ENCODE results near the gene RAB11FIP3.

GRCh38 chr16:440627-441026 is 15.2 kb downstream of the RAB11FIP3 start:
- TF ChIP-seq CTCF (IDR thresholded peaks at IDR 0.05) (no peak), EP300 (IDR thresholded peaks at IDR 0.05) (no peak), POLR2A (IDR thresholded peaks at IDR 0.05) (no peak)

All from stomach (tissue), 4 donors.